ENCODE data around the gene SLC12A2. TPM values are rescaled to one million over a fixed set of nuclear protein-coding genes. Genes with fewer than 3 reads are reported as not detected.

SLC12A2 gene
- total and polyA plus RNA-seq, 9 of the 15 experiments (the other 6 are each of a cell fraction or from before 2014, with no cell fraction given), result 5.1 to 20.3 (median 12.6) TPM

- H3K9ac ChIP-seq (ENCODE audit: insufficient read depth in 1 of 2, low read depth in 2 of 2, low read length in 2 of 2), result no peak overlapping the region
- no peaks in the 10 kb centered on the region for H3K36me3 ChIP-seq (ENCODE audit: control insufficient read depth, insufficient read depth, low read length)
- ChIA-PET POLR2A (no interaction called here), CTCF (ENCODE audit: low intra/inter-chr PET ratio) (no interaction called here)
- ATAC-seq (no peak), FAIRE-seq (no peak), DNase-seq (ENCODE audit: extremely low read depth in 1 of 4, low spot score in 3 of 4) (no peak)
- H3K4me3 ChIP-seq, result no peak overlapping the region
- in situ Hi-C loops (cut with MboI), result no loop called here
- H3K4me2 ChIP-seq (ENCODE audit: insufficient read depth, low read length), result no peak overlapping the region
- H2AFZ ChIP-seq (ENCODE audit: low read depth, low read length), result no peak overlapping the region
- H3K27me3 ChIP-seq (ENCODE audit: control insufficient read depth in 2 of 2, insufficient read depth in 2 of 2, low read length in 2 of 2), result no peaks in the 10 kb centered on the region
- no peak overlapping the region for H3K27ac ChIP-seq (ENCODE audit: extremely low read depth, low read depth, low read length)
- 23% methylated on average over 2 of the region's 2 CpGs for WGBS (ENCODE audit: insufficient coverage, low coverage, missing lambda C conversion rate)
- no TSS peak for BruUV-seq (replicated peaks)
- H3K9me3 ChIP-seq (replicated peaks; ENCODE audit: control insufficient read depth, insufficient read depth, low read depth, low read length), result no peaks in the 10 kb centered on the region
- TF ChIP-seq KDM1A (IDR thresholded peaks at IDR 0.05) (0 out of 4 replicates have a peak, but pooled peaks have one; percentile 14 to 26), BCOR (IDR thresholded peaks at IDR 0.05) (peak; percentile 72), ASH1L (IDR thresholded peaks at IDR 0.05; ENCODE audit: borderline replicate concordance, low read depth, partially characterized antibody) (no peak), RBM25 (IDR thresholded peaks at IDR 0.05; ENCODE audit: low read depth, low read length, severe bottlenecking) (peak; percentile 89), ADNP (tag; IDR thresholded peaks at IDR 0.05) (peak; percentile 66; the same call in 1 of the 2 replicates)
- peaks cover 2 to 14% of the 10 kb centered on the region in 2 experiments; a peak in 4 of 5 replicates for H3K4me1 ChIP-seq (replicated peaks in 1 of 2; ENCODE audit: control insufficient read depth in 2 of 2, insufficient read depth in 2 of 2, low read length in 2 of 2)
- intact Hi-C loops (cut with micrococcal nuclease), result loop anchor here (5.0 kb wide), 1 partner anchor 114 kb away; the partner anchor contains the start of gene SLC12A2
- H3K79me2 ChIP-seq (ENCODE audit: control insufficient read depth, insufficient read depth, low read length), result no peaks in the 10 kb centered on the region
- no peaks in the 10 kb centered on the region for H3K9me1 ChIP-seq (ENCODE audit: control insufficient read depth, insufficient read depth, low read length)
- no peaks in the 10 kb centered on the region for H4K20me1 ChIP-seq (replicated peaks; ENCODE audit: control insufficient read depth, insufficient read depth, low read length)
Observed at GRCh38 chr5:128196080-128196479, 112.5 kb downstream of the SLC12A2 start.

GRCh38 chr5:128196791-128197190 is 113.2 kb downstream of the SLC12A2 start:
- no TSS peak for BruUV-seq (replicated peaks)
- POLR2A ChIA-PET, result no interaction called here
- Histone ChIP-seq H3K79me2 (ENCODE audit: control insufficient read depth, insufficient read depth, low read length) (no peaks in the 10 kb centered on the region), H3K4me2 (ENCODE audit: insufficient read depth, low read length) (no peak overlapping the region), H3K4me1 (replicated peaks in 1 of 2; ENCODE audit: control insufficient read depth in 2 of 2, insufficient read depth in 2 of 2, low read length in 2 of 2) (peaks cover 6 to 14% of the 10 kb centered on the region in 2 experiments), H3K9me1 (ENCODE audit: control insufficient read depth, insufficient read depth, low read length) (no peaks in the 10 kb centered on the region), H3K27me3 (ENCODE audit: control insufficient read depth in 2 of 2, insufficient read depth in 2 of 2, low read length in 2 of 2) (no peaks in the 10 kb centered on the region), H3K9me3 (replicated peaks; ENCODE audit: control insufficient read depth, insufficient read depth, low read depth, low read length) (no peaks in the 10 kb centered on the region), H3K36me3 (ENCODE audit: control insufficient read depth, insufficient read depth, low read length) (no peaks in the 10 kb centered on the region), H3K9ac (ENCODE audit: insufficient read depth in 1 of 2, low read depth in 2 of 2, low read length in 2 of 2) (no peak overlapping the region), H3K4me3 (no peak overlapping the region), H2AFZ (ENCODE audit: low read depth, low read length) (no peak overlapping the region), H3K27ac (ENCODE audit: extremely low read depth, low read depth, low read length) (no peak overlapping the region; the same call in 2 of the 3 replicates), H4K20me1 (replicated peaks; ENCODE audit: control insufficient read depth, insufficient read depth, low read length) (no peaks in the 10 kb centered on the region)
- intact Hi-C loops (cut with micrococcal nuclease) (loop anchor here (5.0 kb wide), 1 partner anchor 114 kb away; the partner anchor contains the start of gene SLC12A2), in situ Hi-C loops (cut with MboI) (no loop called here)
- FAIRE-seq (peak; percentile 78), ATAC-seq (no peak), DNase-seq (ENCODE audit: extremely low read depth in 1 of 4, low spot score in 3 of 4) (peak in 1 of 4 experiments; percentile 44)
- WGBS (ENCODE audit: insufficient coverage, low coverage, missing lambda C conversion rate), result 7% methylated on average over 3 of the region's 3 CpGs
- CTCF ChIA-PET (ENCODE audit: low intra/inter-chr PET ratio), result no interaction called here
- TF ChIP-seq TAL1 (IDR thresholded peaks at IDR 0.05) (peak; percentile 28; the same call in 1 of the 2 replicates), HEY1 (CRISPR knock-in tag; IDR thresholded peaks at IDR 0.05; ENCODE audit: borderline replicate concordance) (no peak), ARID1B (IDR thresholded peaks at IDR 0.05) (peak; percentile 34; the same call in 1 of the 2 replicates), ZNF785 (CRISPR knock-in tag; IDR thresholded peaks at IDR 0.05) (no peak), NCOA1 (IDR thresholded peaks at IDR 0.05; ENCODE audit: low read depth) (no peak), MAZ (CRISPR knock-in tag; conservative IDR thresholded peaks at IDR 0.05 in 1 of 2, IDR thresholded peaks at IDR 0.05 in 1 of 2) (no peak), CAMTA2 (CRISPR knock-in tag; conservative IDR thresholded peaks at IDR 0.05) (no peak), ADNP (tag; IDR thresholded peaks at IDR 0.05) (no peak)
